H9 (cell line): ENCODE results near the gene SETD1A. TPM values are rescaled to one million over a fixed set of nuclear protein-coding genes. Genes with fewer than 3 reads are reported as not detected.
A peak's percentile ranks its signal among the peaks of the same experiment; 100 is the strongest.

ENCODE experiments used
- DNase-seq: peaks from one replicate; pipeline ENCODE4 v3.0.0-alpha.2; 2017
- H2AFZ ChIP-seq: one replicate; pipeline ENCODE4 v1.6.1; 2013; ENCODE audit warnings: mild to moderate bottlenecking, low read length, control low read depth, moderate library complexity
- H2AK5ac ChIP-seq: 2 replicates; pipeline ENCODE4 v1.6.1; 2013; ENCODE audit warnings: low read length, control low read depth, mixed read lengths; ENCODE audit not compliant: insufficient read length
- H2BK120ac ChIP-seq: one replicate; pipeline ENCODE4 v1.6.1; 2013; ENCODE audit warnings: low read depth, mild to moderate bottlenecking, low read length, control low read depth, inconsistent platforms; ENCODE audit not compliant: poor library complexity, severe bottlenecking
- H2BK12ac ChIP-seq: 2 replicates; pipeline ENCODE4 v1.6.1; 2013; ENCODE audit warnings: low read length, control low read depth, mixed read lengths, low read depth; ENCODE audit not compliant: insufficient read length
- H2BK15ac ChIP-seq: 2 replicates; pipeline ENCODE4 v1.6.1; 2013; ENCODE audit warnings: low read depth, low read length, control low read depth
- H2BK20ac ChIP-seq: one replicate; pipeline ENCODE4 v1.6.1; 2013; ENCODE audit warnings: low read depth, mild to moderate bottlenecking, low read length, control low read depth, inconsistent platforms; ENCODE audit not compliant: poor library complexity, severe bottlenecking
- H2BK5ac ChIP-seq: 2 replicates; pipeline ENCODE4 v1.6.1; 2013; ENCODE audit warnings: low read length, control low read depth, mixed read lengths; ENCODE audit not compliant: insufficient read length
- H3K14ac ChIP-seq: 2 replicates; pipeline ENCODE4 v1.6.1; 2013; ENCODE audit warnings: low read length, control low read depth; ENCODE audit not compliant: insufficient read depth
- H3K18ac ChIP-seq: 2 replicates; pipeline ENCODE4 v1.6.1; 2013; ENCODE audit warnings: low read depth, mild to moderate bottlenecking, mixed read lengths, low read length, control low read depth; ENCODE audit not compliant: insufficient read length
- H3K23ac ChIP-seq: 2 replicates; pipeline ENCODE4 v1.6.1; 2013; ENCODE audit warnings: low read length, control low read depth, mixed read lengths, low read depth; ENCODE audit not compliant: insufficient read length
- H3K23me2 ChIP-seq: 2 replicates; pipeline ENCODE4 v1.6.1; 2013; ENCODE audit warnings: low read depth, mild to moderate bottlenecking, mixed read lengths, low read length, control low read depth; ENCODE audit not compliant: insufficient read length, poor library complexity, severe bottlenecking
- H3K27ac ChIP-seq: 2 replicates; pipeline ENCODE4 v1.5.1; 2013; ENCODE audit warnings: low read length, control low read depth, mixed read lengths, low read depth; ENCODE audit not compliant: insufficient read length
- H3K27me3 ChIP-seq: 2 replicates; pipeline ENCODE4 v1.6.1; 2013; ENCODE audit warnings: low read length, control low read depth, inconsistent platforms; ENCODE audit not compliant: insufficient read depth
- H3K4ac ChIP-seq: 2 replicates; pipeline ENCODE4 v1.6.1; 2013; ENCODE audit warnings: low read depth, mild to moderate bottlenecking, control low read depth, inconsistent platforms, low read length, moderate library complexity
- H3K4me1 ChIP-seq: 2 replicates; pipeline ENCODE4 v1.6.1; 2013; ENCODE audit warnings: low read length, control low read depth, inconsistent platforms; ENCODE audit not compliant: insufficient read depth
- H3K4me2 ChIP-seq: 2 replicates; pipeline ENCODE4 v1.6.1; 2013; ENCODE audit warnings: low read length, control low read depth, mixed read lengths; ENCODE audit not compliant: insufficient read length, insufficient read depth
- H3K56ac ChIP-seq: 2 replicates; pipeline ENCODE4 v1.6.1; 2013; ENCODE audit warnings: low read depth, mild to moderate bottlenecking, mixed read lengths, low read length, control low read depth; ENCODE audit not compliant: insufficient read length
- H3K79me1 ChIP-seq: 2 replicates; pipeline ENCODE4 v1.6.1; 2013; ENCODE audit warnings: low read depth, mild to moderate bottlenecking, moderate library complexity, low read length, control low read depth, inconsistent platforms; ENCODE audit not compliant: insufficient read depth, poor library complexity, severe bottlenecking
- H3K79me2 ChIP-seq: 2 replicates; pipeline ENCODE4 v1.6.1; 2013; ENCODE audit warnings: low read length, control low read depth, inconsistent platforms; ENCODE audit not compliant: insufficient read depth
- H3K9ac ChIP-seq: 2 replicates; pipeline ENCODE4 v1.6.1; 2013; ENCODE audit warnings: low read length, control low read depth, mixed read lengths; ENCODE audit not compliant: insufficient read length; ENCODE audit errors: extremely low read depth
- H3K9me3 ChIP-seq: one replicate; pipeline ENCODE4 v1.6.1; 2013; ENCODE audit warnings: low read depth, low read length, inconsistent platforms; ENCODE audit not compliant: control insufficient read depth
- H3T11ph ChIP-seq: one replicate; pipeline ENCODE4 v1.6.1; 2013; ENCODE audit warnings: mild to moderate bottlenecking, low read length, control low read depth, inconsistent platforms
- H4K20me1 ChIP-seq: one replicate; pipeline ENCODE4 v1.6.1; 2013; ENCODE audit not compliant: control insufficient read depth, insufficient read length, insufficient read depth
- H4K5ac ChIP-seq: 2 replicates; pipeline ENCODE4 v1.6.1; 2013; ENCODE audit warnings: low read depth, mild to moderate bottlenecking, mixed read lengths, low read length, control low read depth; ENCODE audit not compliant: insufficient read length
- H4K8ac ChIP-seq: replicated peaks from 2 replicates; pipeline ENCODE4 v1.6.1; 2013; ENCODE audit warnings: low read length, control low read depth, mixed read lengths, low read depth; ENCODE audit not compliant: insufficient read length
- H4K91ac ChIP-seq: 2 replicates; pipeline ENCODE4 v1.6.1; 2013; ENCODE audit warnings: low read depth, mild to moderate bottlenecking, moderate library complexity, mixed read lengths, low read length, control low read depth; ENCODE audit not compliant: insufficient read length
- H3K27ac Mint-ChIP-seq, 3 experiments: 2 replicates in 2 of 3; 3 replicates in 1 of 3; pipeline ENCODE4 v1.8.0; 2020 to 2021; ENCODE audit warnings: mixed read lengths in 3 of 3, mild to moderate bottlenecking in 1 of 3, moderate library complexity in 1 of 3
- H3K27me3 Mint-ChIP-seq: 2 replicates; pipeline ENCODE4 v1.8.0; 2021; ENCODE audit warnings: low read depth, mild to moderate bottlenecking, moderate library complexity, mixed read lengths
- H3K36me3 Mint-ChIP-seq, 3 experiments: 2 replicates in 2 of 3; 3 replicates in 1 of 3; pipeline ENCODE4 v1.8.0; 2020 to 2021; ENCODE audit warnings: low read depth in 3 of 3, mixed read lengths in 3 of 3; ENCODE audit not compliant: insufficient read depth in 1 of 3
- H3K4me1 Mint-ChIP-seq, 2 experiments: 2 replicates each; pipeline ENCODE4 v1.8.0; 2020; ENCODE audit warnings: mixed read lengths in 2 of 2
- H3K4me3 Mint-ChIP-seq, 2 experiments: 2 replicates in 1 of 2; 3 replicates in 1 of 2; pipeline ENCODE4 v1.8.0; 2020 to 2021; ENCODE audit warnings: mild to moderate bottlenecking in 2 of 2, mixed read lengths in 2 of 2, moderate library complexity in 1 of 2
- H3K9me3 Mint-ChIP-seq, 2 experiments: 2 replicates in 1 of 2; 3 replicates in 1 of 2; pipeline ENCODE4 v1.8.0; 2020; ENCODE audit warnings: mild to moderate bottlenecking in 2 of 2, mixed read lengths in 2 of 2, moderate library complexity in 1 of 2
- WGBS: extraction: QIAGEN DNeasy Blood & Tissue Kit; methylation state at CpG from one replicate; pipeline ENCODE4 v1.1.7; 2013; ENCODE audit warnings: missing lambda C conversion rate, low lambda C conversion rate, mixed read lengths; ENCODE audit not compliant: insufficient read length; ENCODE audit errors: extremely low coverage; 5-methylcytosine and 5-hydroxymethylcytosine counted together
- total RNA-seq: library from RNA; stranded (reverse); gene quantifications from 2 replicates; pipeline ENCODE4 v1.2.1, GENCODE V29; 2021
- TF ChIP-seq, protein P1 (sequence below): fragments of 200-600 bp; sonication (generic); conservative IDR thresholded peaks from 3 replicates; pipeline ENCODE4 v1.8.0; 2021; ENCODE audit warnings: antibody characterized with exemption, mild to moderate bottlenecking

The SETD1A gene
- total RNA-seq, 1 experiment from 2014 or later: 36.9 TPM

- TF ChIP-seq, protein P1, sequence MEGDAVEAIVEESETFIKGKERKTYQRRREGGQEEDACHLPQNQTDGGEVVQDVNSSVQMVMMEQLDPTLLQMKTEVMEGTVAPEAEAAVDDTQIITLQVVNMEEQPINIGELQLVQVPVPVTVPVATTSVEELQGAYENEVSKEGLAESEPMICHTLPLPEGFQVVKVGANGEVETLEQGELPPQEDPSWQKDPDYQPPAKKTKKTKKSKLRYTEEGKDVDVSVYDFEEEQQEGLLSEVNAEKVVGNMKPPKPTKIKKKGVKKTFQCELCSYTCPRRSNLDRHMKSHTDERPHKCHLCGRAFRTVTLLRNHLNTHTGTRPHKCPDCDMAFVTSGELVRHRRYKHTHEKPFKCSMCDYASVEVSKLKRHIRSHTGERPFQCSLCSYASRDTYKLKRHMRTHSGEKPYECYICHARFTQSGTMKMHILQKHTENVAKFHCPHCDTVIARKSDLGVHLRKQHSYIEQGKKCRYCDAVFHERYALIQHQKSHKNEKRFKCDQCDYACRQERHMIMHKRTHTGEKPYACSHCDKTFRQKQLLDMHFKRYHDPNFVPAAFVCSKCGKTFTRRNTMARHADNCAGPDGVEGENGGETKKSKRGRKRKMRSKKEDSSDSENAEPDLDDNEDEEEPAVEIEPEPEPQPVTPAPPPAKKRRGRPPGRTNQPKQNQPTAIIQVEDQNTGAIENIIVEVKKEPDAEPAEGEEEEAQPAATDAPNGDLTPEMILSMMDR: peak; percentile 95
- Histone ChIP-seq H3K18ac (no peak within 1 kb of the TSS), H2AK5ac (no peak within 1 kb of the TSS), H3K56ac (no peak within 1 kb of the TSS), H4K5ac (no peak within 1 kb of the TSS), H3K4me2 (peak within 1 kb of the TSS; percentile 3), H2BK12ac (no peak within 1 kb of the TSS), H3K27me3 (no peaks in the 10 kb centered on the region), H2AFZ (no peak within 1 kb of the TSS), H2BK120ac (no peak within 1 kb of the TSS), H2BK15ac (no peak within 1 kb of the TSS), H4K91ac (no peak within 1 kb of the TSS), H3K79me1 (no peaks in the 10 kb centered on the region), H3T11ph (no peak within 1 kb of the TSS), H3K23ac (no peak within 1 kb of the TSS), H3K27ac (no peak within 1 kb of the TSS), H3K9ac (no peak within 1 kb of the TSS), H3K14ac (no peak within 1 kb of the TSS), H3K4ac (no peak within 1 kb of the TSS), H4K8ac (no peak within 1 kb of the TSS), H3K4me1 (no peaks in the 10 kb centered on the region), H3K9me3 (no peaks in the 10 kb centered on the region), H2BK20ac (no peak within 1 kb of the TSS), H3K79me2 (no peaks in the 10 kb centered on the region), H2BK5ac (no peak within 1 kb of the TSS), H3K23me2 (no peaks in the 10 kb centered on the region), H4K20me1 (no peaks in the 10 kb centered on the region)
- H3K4me3 Mint-ChIP-seq: peak within 1 kb of the TSS; percentile 42 to 58; a peak in 4 of 5 replicates
- no CpG with 5 or more reads among the region's 24 CpGs for WGBS
- no peaks in the 10 kb centered on the region; the same call in 1 of the 2 replicates for H3K27me3 Mint-ChIP-seq
- peak within 1 kb of the TSS in 2 of 3 experiments; percentile 47 to 92; a peak in 2 of 7 replicates for H3K27ac Mint-ChIP-seq
- H3K4me1 Mint-ChIP-seq: peaks cover 5 to 10% of the 10 kb centered on the region in 2 experiments
- no peaks in the 10 kb centered on the region for H3K9me3 Mint-ChIP-seq
- peak; percentile 93 for DNase-seq
- peaks cover 18 to 38% (median 37%) of the 10 kb centered on the region in 3 experiments; a peak in 6 of 7 replicates for H3K36me3 Mint-ChIP-seq
These were observed 27.3 kb downstream of the SETD1A start, which contains the start of gene HSD3B7 for GRCh38 chr16:30984669-30985400. TSS of gene HSD3B7 (plus strand) at chr16:30985207. CDS start at chr16:30985659, 452 bp downstream.
